ENCODE data around the gene SREBF2. TPM values are rescaled to one million over a fixed set of nuclear protein-coding genes. Genes with fewer than 3 reads are reported as not detected.

Gene SREBF2
- total RNA-seq, 1 donor from 2014 or later, result 44.2 TPM

GRCh38 chr22:41826430-41827383 lies 6.2 kb upstream of the SREBF2 start:
- no peak for TF ChIP-seq CTCF (IDR thresholded peaks at IDR 0.05; ENCODE audit: insufficient read depth, low read length, severe bottlenecking)
- DNase-seq (ENCODE audit: low read depth), result no peak
- peaks cover 1% of the 10 kb centered on the region for H3K36me3 ChIP-seq (ENCODE audit: control insufficient read depth, insufficient read depth, low read length)
- H3K27me3 ChIP-seq (ENCODE audit: control insufficient read depth, insufficient read depth, low read length), result no peaks in the 10 kb centered on the region
- H3K4me3 ChIP-seq (ENCODE audit: low read depth, low read length), result no peak overlapping the region
- FAIRE-seq, result peak; percentile 62

- Histone ChIP-seq H3K4me3 (ENCODE audit: low read depth, low read length) (no peak overlapping the region), H3K27me3 (ENCODE audit: control insufficient read depth, insufficient read depth, low read length) (no peaks in the 10 kb centered on the region), H3K36me3 (ENCODE audit: control insufficient read depth, insufficient read depth, low read length) (peaks cover 1% of the 10 kb centered on the region)
- TF ChIP-seq CTCF (IDR thresholded peaks at IDR 0.05; ENCODE audit: insufficient read depth, low read length, severe bottlenecking), result no peak
- no peak for FAIRE-seq
- DNase-seq (ENCODE audit: low read depth), result no peak
Measured at GRCh38 chr22:41827671-41828070, 5.2 kb upstream of the SREBF2 start.

GRCh38 chr22:41828516-41828915 lies 4.4 kb upstream of the SREBF2 start:
- no peak for FAIRE-seq
- DNase-seq (ENCODE audit: low read depth), result no peak
- no peak for TF ChIP-seq CTCF (IDR thresholded peaks at IDR 0.05; ENCODE audit: insufficient read depth, low read length, severe bottlenecking)
- Histone ChIP-seq H3K4me3 (ENCODE audit: low read depth, low read length) (no peak overlapping the region), H3K27me3 (ENCODE audit: control insufficient read depth, insufficient read depth, low read length) (no peaks in the 10 kb centered on the region), H3K36me3 (ENCODE audit: control insufficient read depth, insufficient read depth, low read length) (peaks cover 1% of the 10 kb centered on the region)

- Histone ChIP-seq H3K36me3 (ENCODE audit: control insufficient read depth, insufficient read depth, low read length) (peaks cover 2% of the 10 kb centered on the region), H3K4me3 (ENCODE audit: low read depth, low read length) (no peak overlapping the region), H3K27me3 (ENCODE audit: control insufficient read depth, insufficient read depth, low read length) (no peaks in the 10 kb centered on the region)
- no peak for DNase-seq (ENCODE audit: low read depth)
- TF ChIP-seq CTCF (IDR thresholded peaks at IDR 0.05; ENCODE audit: insufficient read depth, low read length, severe bottlenecking), result no peak
- peak; percentile 28 for FAIRE-seq
Measured at GRCh38 chr22:41830174-41830573, 2.7 kb upstream of the SREBF2 start.

- H3K4me3 ChIP-seq (ENCODE audit: low read depth, low read length), result no peak overlapping the region
- FAIRE-seq (no peak), DNase-seq (ENCODE audit: low read depth) (no peak)
- no peak for TF ChIP-seq CTCF (IDR thresholded peaks at IDR 0.05; ENCODE audit: insufficient read depth, low read length, severe bottlenecking)
- no peaks in the 10 kb centered on the region for H3K27me3 ChIP-seq (ENCODE audit: control insufficient read depth, insufficient read depth, low read length)
- H3K36me3 ChIP-seq (ENCODE audit: control insufficient read depth, insufficient read depth, low read length), result peaks cover 1% of the 10 kb centered on the region
Measured at GRCh38 chr22:41831383-41831782, 1.5 kb upstream of the SREBF2 start.

Data from bronchial epithelial cell (primary cell).